Fibroblast of the aortic adventitia (primary cell): ENCODE results near the gene ZNF423. TPM values are rescaled to one million over a fixed set of nuclear protein-coding genes. Genes with fewer than 3 reads are reported as not detected.

Experiments
- DNase-seq: peaks from one replicate; pipeline ENCODE4 v3.0.0-alpha.2; 2010; ENCODE audit warnings: low read depth
- H3K4me3 ChIP-seq: 2 replicates; pipeline ENCODE4 v1.5.1; 2011; ENCODE audit warnings: low read depth, mild to moderate bottlenecking, control low read depth, low read length, moderate library complexity
- CTCF ChIP-seq: IDR thresholded peaks from 2 replicates; pipeline ENCODE4 v1.5.1; 2011; ENCODE audit warnings: mild to moderate bottlenecking, low read length, control low read depth, inconsistent platforms; ENCODE audit not compliant: insufficient read depth
- total RNA-seq: library from RNA; depleted of rRNA; stranded (reverse); fragments of >200 nt; gene quantifications from 2 replicates; pipeline ENCODE4 v1.2.3, GENCODE V29; 2012; ENCODE audit warnings: low replicate concordance

The ZNF423 gene
- total RNA-seq, 1 donor, result 13.5 TPM

GRCh38 chr16:49817754-49818507 lies 38.0 kb downstream of the ZNF423 start:
- TF ChIP-seq CTCF, result no peak
- H3K4me3 ChIP-seq, result no peak overlapping the region
- no peak for DNase-seq

- no peak for DNase-seq
- no peak overlapping the region for H3K4me3 ChIP-seq
- no peak for TF ChIP-seq CTCF
Observed at GRCh38 chr16:49816875-49817274, 39.0 kb downstream of the ZNF423 start.

- TF ChIP-seq CTCF, result no peak
- no peak for DNase-seq
- no peak overlapping the region for H3K4me3 ChIP-seq
Observed at GRCh38 chr16:49811644-49812334, 44.1 kb downstream of the ZNF423 start.

- no peak for TF ChIP-seq CTCF
- H3K4me3 ChIP-seq, result no peak overlapping the region
- DNase-seq, result no peak
Observed at GRCh38 chr16:49810831-49811230, 45.1 kb downstream of the ZNF423 start.

- TF ChIP-seq CTCF, result no peak
- H3K4me3 ChIP-seq, result no peak overlapping the region
- DNase-seq, result no peak
Observed at GRCh38 chr16:49809561-49809960, 46.4 kb downstream of the ZNF423 start.

- no peak for DNase-seq
- no peak overlapping the region for H3K4me3 ChIP-seq
- no peak for TF ChIP-seq CTCF
Observed at GRCh38 chr16:49809062-49809461, 46.9 kb downstream of the ZNF423 start.
